IPS-NIHi7 (cell line): ENCODE results near the gene SLC6A7.
A peak's percentile ranks its signal among the peaks of the same experiment; 100 is the strongest.

Experiments used
- DNase-seq: peaks from one replicate; pipeline ENCODE4 v3.0.0; 2012; ENCODE audit warnings: mixed read lengths; ENCODE audit errors: extremely low spot score

SLC6A7 gene

DNA sequence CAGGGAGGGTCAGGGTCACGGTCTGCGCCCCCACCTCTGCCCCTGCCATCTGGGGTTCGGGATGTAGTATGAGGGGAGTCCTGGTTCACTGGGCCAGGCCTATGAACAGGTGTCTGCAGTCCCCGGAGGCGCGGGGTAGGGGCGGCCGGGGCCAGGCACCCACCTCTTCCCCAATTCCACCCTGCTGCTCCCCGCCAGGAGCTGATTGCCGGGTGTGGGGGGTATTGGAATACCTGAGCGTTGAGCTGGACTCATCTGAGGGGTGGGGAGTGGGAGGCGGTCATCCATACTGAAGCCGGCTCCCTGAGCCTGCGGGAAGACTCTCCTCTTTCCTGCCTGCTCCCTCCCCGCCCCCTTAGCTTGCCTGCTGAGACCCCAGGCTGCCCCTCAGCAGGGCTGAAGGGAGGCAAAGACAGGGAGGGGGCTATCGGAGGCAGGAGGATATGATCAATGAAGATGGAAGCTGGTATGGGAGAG is 679 bp downstream of the SLC6A7 start:
- peak; percentile 67 for DNase-seq

DNA sequence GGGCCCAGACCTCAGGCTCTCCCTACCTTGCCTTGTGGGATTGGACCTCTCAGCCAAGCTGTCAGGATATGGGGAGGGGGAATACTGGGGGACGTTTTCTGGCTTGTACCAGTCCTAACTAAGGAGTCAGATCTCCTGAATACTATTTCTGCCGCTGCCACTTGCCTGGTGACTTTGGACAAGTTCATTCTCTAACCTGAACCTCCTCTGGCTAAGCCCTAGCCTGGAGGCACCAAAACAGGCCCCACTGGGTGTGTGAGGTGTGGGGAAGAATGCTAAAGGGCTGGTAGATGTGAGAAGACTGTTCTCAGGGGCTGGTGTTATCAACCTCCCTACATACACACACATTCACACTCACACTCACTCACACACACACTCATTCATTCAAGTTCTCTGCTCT is 1.1 kb downstream of the SLC6A7 start:
- no peak for DNase-seq

DNA sequence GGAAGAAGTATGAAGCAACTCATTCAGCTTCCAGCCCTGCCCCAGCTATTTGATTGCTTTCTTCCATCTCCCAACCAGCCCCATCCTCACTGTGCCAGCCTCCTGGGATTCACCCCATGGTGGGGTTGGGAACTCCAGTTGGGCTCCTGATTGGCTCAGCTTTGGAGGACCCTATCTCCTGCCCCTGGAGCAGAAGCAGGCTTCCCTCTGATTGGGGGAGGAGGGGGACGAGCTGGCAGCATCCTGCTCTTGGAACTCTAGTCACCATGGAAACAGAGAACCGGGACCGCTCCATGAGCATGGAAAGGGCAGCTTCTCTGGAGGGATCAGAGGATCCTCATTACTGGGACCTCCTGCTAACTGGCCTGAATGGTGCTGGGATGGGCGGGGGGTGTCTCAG is 2.6 kb downstream of the SLC6A7 start:
- no peak for DNase-seq

DNA sequence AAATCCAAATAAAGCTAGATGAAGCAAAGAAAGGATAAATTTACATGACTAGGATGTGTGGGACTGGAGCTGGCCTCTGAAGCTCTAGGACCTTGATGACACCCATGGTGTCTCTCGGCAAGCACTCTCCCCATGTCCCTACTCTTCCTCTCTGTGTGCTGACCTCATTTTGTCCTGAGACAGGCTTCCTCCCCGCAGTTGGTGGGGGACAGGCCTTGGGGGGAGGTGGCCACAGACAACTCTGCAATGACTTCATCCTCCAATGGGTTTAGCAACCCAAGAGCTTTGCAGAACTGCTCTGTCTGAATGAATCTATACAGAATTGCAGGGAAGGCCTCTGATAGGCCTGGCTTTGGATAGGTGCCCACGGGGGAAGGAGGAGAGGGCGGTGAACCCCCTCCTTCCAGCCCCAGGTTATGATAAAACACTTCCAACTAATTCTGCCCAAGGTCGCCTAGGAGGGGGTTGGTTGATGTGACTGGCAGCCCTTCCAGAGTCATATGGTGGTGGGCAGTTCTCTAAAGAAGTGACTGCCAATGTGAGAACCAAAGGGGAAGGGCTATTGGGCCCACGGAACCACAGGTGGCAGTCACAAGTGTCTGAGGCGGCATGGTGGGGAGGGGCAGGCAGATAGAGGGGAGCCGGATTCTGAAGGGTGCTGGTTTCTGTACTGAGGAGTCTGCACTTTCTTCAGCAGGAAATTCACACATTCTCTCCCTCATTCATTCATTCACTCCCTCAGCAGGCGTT is 6.0 kb downstream of the SLC6A7 start:
- no peak for DNase-seq

DNA sequence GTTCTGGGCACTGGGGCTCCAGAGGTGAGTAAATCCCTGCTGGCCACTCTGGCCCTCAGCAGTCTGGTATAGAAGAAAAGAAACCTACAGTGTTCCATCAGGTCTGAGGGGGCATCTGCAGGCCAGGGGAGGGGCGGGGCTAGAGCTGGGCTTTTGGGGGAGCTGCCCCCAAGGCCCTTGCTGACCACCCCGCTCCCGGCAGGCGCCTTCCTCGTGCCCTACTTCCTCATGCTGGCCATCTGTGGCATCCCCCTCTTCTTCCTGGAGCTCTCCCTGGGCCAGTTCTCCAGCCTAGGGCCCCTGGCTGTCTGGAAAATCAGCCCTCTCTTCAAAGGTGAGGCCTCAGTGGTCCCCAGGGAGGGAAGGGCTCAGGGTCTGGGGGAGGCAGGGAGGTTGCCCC is 6.7 kb downstream of the SLC6A7 start:
- no peak for DNase-seq

DNA sequence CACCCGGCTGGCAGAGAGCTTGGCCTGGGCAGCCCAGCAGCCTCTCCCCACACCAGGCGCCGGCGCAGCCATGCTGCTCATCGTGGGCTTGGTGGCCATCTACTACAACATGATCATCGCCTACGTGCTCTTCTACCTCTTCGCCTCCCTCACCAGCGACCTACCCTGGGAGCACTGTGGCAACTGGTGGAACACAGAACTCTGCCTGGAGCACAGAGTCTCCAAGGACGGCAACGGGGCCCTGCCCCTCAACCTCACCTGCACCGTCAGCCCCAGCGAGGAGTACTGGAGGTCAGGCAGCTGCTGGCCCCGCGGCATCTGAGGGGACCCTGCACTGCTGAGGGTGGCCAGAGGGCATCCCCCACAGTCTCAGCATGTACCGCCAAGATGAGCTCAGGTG is 7.1 kb downstream of the SLC6A7 start:
- DNase-seq = no peak

DNA sequence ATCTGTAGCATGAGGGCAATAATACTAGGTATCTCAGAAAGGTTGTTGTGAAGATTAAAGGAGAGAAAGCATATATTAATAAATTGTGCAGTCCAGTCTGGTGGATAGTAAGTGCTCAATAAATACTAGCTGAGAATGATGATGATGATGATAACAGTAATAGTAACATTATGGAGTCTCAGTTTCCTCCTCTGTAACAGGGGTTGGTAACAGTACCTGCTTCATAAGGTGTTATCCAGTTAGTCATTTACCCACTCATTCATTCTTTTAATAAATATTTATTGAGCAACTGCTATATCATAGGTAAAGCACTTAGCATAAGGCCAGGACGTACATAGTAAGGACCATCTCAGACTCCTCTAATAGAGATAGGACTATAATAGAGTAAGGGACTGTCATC is 7.6 kb downstream of the SLC6A7 start:
- DNase-seq = no peak

DNA sequence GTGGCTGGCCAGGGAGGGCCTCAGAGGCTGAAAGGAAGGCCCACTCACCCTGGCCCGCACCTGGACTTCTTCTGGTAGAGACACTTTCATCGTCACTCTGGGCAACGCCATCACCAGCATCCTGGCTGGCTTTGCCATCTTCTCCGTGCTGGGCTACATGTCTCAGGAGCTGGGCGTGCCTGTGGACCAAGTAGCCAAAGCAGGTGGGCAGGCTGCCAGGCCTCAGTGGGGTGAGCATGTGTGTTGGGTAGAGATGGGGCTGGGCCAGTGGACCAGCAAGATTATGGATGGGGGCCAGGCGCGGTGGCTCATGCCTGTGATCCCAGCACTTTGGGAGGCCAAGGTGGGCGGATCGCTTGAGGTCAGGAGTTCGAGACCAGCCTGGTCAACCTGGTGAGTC is 12.6 kb downstream of the SLC6A7 start:
- DNase-seq = no peak

DNA sequence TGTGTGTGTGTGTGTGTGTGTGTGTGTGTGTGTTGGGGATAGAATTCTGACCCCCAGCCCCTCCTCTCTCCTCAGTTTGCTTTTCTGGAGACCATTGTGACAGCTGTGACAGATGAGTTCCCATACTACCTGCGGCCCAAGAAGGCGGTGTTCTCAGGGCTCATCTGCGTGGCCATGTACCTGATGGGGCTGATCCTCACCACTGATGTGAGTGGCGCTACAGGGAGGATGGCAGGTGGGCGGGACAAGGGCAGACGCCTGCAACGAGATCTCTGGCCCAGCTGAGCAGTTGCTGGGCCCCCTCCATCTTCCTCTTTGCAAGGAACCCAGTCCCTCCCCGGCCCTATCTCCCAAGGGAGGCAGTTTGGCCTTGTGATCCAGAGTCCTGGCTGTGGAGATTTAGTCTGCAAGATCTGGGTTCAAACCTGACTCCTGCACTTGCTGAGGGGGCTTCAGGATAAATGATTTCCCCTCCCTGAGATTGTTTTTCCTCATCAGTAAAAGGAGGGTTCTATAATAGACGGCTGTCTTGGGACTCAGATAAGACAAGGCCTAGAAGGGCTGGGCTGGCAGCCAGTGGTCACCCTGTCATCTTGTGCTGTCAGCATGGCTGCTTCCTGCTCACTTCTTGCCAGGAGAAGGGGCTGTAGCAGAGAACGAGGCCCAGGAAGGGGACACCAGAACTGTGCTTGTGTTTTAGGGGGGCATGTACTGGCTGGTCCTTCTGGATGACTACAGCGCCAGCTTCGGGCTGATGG is 14.1 kb downstream of the SLC6A7 start:
- no peak for DNase-seq

DNA sequence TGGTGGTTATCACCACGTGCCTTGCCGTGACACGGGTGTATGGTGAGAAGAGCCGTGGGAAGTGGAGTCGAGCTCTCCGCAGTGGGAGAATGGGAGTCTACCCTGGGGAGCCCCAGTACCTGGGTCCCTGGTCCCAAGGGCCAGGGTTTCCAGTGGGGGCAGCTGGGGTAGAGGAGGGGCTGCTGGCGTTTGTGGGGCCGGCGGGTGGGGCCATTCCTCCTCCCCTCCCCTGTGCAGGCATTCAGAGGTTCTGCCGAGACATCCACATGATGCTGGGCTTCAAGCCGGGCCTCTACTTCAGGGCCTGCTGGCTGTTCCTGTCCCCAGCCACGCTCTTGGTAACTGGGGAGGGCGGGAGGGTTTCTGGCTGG is 14.7 kb downstream of the SLC6A7 start:
- DNase-seq = no peak

DNA sequence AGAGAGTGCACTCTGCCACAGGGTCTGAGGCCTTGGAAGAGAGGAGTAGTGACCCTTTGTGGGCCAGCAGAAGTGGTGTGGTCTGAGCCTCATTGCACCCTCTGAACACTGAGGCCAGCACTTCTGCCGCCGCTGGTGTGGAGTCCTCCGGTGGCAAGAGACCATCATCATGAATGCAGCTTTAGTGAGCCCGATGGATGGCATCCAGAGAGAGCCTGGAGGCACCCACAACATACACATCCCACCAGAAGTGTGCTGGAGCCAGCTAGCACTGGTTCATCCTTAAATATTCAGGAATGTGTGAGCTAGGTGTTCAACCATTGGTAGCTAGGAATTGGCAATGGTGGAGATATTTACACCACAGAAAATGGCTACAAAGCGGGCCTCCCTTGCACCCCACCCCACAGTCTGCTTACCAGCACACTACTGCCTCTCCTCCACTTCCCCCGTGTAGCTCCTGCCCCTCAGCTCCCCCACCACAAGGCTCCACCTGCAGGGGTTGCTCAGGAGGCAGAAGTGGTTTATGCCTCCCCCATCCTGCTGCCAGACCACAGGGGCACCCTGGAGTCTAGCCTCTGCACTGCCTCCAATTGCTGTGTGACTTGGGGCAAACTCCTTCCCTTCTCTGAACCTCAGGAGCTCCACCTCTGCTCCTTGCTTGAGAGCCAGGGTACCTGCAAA is 16.4 kb downstream of the SLC6A7 start:
- DNase-seq = no peak

DNA sequence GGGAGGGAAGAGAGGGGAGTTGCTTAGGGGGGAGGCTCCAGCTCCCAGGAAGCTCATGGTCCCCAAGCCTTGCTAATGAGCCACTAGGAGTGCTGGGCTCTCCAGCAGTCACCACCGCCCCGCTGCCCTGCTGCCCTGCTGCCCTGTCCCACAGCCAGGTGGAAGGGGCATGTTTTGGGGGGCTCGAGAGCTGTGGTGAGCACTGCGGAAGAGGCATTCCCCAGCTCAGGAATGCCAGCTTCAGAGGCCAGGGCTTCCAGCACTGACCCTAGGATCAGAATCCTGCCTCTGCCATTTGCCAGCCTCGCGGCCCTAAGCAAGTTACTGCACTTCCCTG is 16.9 kb downstream of the SLC6A7 start:
- no peak for DNase-seq

DNA sequence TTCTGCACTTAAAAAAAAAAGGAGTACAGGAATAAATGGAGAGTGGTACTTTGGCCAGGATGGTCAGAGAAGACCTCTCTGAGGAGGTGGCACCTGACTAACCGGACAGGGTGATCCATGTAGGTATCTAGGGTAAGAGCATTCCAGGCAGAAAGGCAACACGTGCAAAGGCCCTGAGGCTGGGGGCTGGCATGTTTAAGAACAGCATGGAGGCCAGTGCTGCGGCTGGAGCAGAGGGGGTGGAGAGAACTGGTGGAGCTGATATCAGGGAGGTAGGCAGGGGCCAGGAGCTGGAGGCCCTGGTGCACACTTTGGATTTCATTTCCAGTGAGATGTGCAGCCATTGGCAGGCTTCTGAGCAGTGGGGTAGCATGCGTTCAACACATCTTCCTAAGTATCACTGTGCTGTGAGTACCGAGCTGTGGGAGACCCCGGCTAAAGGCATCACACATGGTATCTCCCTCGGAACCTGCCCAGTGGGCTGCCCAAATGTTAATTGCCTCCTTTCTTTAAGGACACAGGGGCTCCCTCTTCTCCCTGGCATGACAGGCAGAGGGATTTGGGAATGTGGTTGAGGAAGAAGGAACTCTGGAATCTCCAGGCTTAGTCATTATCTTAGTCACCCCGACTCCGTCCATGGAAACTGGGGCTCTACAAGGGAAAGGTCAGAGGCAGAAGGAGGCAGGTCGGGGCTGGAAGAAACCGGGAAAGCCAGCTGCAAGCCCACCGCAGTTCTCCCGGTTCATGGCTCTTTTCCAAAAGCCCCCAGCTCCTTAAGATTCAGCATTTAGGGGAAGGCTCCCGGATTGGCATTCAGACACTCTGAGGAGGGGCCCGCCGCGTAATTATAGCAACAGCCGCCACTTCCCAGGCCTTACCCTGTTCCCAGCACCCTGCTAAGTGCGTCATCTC is 18.6 kb downstream of the SLC6A7 start:
- no peak for DNase-seq

DNA sequence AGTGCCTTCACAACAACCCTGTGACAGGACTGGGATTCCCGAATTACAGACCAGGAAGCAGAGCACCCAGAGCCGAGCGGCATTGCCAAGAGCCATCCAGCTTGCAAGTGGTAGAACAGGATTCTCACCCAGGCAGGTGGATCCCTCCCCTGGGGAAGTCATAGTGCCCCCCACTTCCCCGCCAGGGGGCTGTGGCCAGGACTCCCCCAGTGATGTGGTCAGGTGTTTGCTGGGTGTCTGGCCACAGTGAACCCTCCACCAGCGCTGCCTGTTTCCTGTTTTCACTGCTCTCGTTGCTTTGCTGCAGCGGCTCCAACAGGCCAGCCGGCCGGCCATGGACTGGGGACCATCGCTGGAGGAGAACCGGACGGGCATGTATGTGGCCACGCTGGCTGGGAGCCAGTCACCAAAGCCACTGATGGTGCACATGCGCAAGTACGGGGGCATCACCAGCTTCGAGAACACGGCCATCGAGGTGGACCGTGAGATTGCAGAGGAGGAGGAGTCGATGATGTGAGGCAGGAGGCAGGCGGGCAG is 19.3 kb downstream of the SLC6A7 start:
- no peak for DNase-seq

DNA sequence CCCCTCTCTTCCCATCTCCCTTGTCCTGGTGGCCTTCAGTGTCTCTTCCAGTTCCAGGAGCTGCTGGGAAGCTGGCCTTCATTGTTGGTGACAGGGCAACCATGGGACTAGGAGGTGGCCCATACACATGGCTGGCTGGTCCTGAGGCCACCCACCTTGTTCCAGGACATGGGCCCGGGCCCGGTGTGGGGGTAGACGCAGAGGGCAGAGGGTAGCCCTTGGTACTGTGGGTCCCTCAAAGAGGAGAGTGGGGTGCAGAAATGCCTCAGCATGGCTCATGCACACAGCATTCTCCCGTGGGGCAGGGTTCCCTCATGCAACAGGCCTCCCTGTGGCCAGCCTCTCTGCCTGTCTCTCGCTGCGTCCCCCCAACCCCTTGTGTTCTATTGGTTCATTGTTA is 20.8 kb downstream of the SLC6A7 start:
- DNase-seq = no peak

DNA sequence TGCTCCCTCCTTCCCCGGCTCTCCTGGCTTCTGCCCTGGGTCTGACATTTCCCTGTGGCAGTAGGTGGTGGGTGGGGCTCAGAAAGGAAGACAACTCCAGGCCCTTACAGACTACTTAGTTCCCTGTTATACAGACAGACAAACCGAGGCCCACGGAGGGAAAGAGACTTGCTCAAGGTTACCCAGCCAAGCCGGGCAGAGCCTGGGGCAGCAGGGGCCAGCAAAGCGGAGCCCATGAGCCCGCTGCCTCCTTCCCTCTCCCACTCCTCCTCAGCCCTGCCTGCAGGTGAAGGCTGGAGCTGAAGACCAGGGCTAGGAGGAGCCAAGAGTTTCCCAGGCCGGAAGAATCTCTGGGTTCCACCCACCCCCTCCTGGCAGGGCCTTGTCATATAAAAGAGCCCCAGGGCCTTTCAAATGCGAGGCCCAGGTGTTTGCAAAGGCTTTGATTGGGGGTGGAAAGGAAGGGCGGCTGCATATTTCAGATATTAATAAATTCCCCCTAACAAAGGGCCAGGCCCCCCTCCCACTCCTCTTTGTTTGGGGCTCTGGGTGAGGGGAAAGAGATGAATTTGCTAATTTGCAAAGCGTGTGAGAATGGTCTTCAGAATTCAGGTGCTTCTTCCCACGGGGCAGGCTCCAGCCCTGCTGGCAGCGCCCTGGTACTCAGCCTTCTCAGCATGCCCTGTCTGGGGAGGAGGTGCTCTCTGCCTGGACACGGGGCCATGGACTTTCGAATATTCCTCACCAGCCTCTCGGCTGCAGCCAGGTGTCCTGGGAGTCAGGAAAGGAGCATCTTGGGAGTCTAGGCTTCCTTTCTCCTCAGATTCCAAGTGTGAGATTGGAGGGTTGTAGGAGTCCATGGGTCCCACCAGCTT is 21.5 kb downstream of the SLC6A7 start:
- DNase-seq = peak; percentile 93

DNA sequence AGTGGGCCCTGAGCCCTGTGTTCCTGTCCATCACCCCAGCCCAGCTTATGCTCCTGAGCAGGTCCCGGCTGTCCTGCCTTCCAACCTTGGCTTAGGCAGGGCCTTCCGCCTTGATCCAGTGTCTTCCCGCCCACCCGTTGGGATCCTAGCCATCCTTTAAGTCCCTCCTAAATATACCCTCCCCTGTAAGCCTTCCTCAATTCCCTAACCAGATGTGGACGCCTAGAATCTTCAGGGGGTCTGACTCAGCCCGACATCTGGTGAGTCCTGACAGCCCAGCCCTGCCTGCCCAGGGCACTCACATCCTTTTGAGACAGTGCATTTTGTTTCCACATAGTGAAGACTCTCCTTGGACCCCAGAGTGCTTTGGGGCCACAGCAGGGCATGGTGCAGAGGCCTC is 23.7 kb downstream of the SLC6A7 start:
- DNase-seq = no peak

DNA sequence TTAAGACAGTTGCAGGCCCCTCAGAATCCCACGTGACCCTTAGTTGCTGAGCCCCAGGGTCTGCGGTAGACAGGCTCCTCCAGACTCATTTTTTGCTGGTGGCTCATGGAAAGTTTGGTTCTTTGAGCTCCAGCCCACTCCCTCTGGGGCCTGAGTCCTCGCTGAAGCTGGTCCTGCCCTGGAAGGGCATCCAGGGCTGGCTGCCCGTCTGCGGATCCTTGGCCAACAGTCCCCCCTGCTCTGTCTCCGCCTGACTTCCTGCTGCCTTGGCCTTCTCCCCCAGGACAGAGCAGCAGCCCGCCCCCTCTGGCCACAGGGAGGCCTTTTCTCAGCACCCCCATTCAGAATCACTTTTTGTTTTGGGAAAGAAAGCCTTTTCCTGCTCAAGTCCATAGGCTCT is 24.4 kb downstream of the SLC6A7 start:
- no peak for DNase-seq

DNA sequence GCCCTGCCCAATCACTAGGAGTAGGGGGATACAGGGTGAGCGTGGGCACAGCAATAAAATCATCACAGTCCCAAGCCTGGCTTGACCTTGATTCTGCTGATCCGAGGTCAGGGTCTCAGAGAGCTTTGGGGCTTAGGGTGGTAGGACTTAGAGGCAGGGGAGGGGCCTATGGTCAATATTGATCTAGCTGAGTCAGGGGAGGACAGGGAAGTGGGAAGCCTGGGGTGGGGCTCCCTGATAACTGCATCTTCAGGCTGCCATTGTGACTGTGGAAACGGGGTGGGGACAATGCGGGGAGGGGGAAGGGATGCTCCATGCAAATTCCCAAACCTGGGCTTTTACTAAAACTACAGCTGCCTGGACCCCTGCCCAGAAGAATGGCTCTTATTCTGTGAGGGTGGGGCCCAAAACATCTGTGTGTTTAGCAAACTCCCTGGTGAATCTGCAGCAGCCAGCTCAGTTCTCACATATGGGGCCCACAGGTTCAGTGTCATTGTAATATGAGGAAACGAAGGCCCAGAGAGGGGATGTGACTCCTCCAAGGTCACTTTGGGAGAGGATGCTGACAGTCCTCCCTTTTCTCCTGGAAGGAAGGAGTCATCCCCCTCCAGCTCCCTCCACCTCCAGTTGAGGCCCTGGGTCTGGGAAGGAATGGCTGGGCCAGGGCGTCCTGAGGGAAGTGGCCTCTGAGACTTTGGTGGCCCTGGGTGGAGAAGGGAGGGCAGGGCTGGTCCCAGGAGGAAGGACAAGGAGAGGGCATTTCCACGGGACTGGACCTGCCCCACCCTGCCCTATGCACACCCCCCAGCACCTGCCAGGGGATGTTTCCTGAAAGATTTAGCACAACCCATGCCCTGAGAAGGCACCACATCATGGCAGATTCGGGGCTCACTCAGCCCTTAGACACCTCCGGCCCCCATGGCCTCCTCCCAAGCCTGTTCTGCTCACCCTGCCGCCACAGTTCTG is 26.4 kb downstream of the SLC6A7 start:
- no peak for DNase-seq
